ENCODE data around the gene TXNDC15.
A peak's percentile ranks its signal among the peaks of the same experiment; 100 is the strongest.
"Not testable (repeated sequence)": the region's sequence is repeated elsewhere in the genome, so short reads cannot be mapped to it uniquely, and the experiment has no call there.

TXNDC15 gene

GRCh38 chr5:134851307-134851923, 22.8 kb upstream of the TXNDC15 start:
- H3K27ac ChIP-seq = peak overlapping the region; percentile 37
- ChIA-PET POLR2A (ENCODE audit: low non-redundant PET) (interaction anchor here (0.6 kb wide), 2 partner anchors 16 to 203 kb away, joined by 4 to 7 read pairs; no protein-coding TSS in a partner anchor), CTCF (interaction anchor here (0.5 to 1.1 kb wide), 8 partner anchors 8 to 311 kb away, joined by 3 to 4 read pairs (median 3); partner anchors contain the start of gene PCBD2)
- DNase-seq (ENCODE audit: low spot score) = peak; percentile 49
- peak; percentile 83 for TF ChIP-seq CTCF (conservative IDR thresholded peaks at IDR 0.05; ENCODE audit: low read depth)

- POLR2A ChIA-PET (ENCODE audit: low non-redundant PET); H3K27ac ChIP-seq; DNase-seq (ENCODE audit: low spot score); CTCF ChIA-PET: not testable (repeated sequence)
Observed at GRCh38 chr5:134856465-134856864, 17.7 kb upstream of the TXNDC15 start.

GRCh38 chr5:134857401-134857800, 16.8 kb upstream of the TXNDC15 start:
- POLR2A ChIA-PET (ENCODE audit: low non-redundant PET) = no interaction called here
- no peak for TF ChIP-seq CTCF (conservative IDR thresholded peaks at IDR 0.05; ENCODE audit: low read depth)
- no peak for DNase-seq (ENCODE audit: low spot score)
- H3K27ac ChIP-seq = no peak overlapping the region
- CTCF ChIA-PET = interaction anchor here (0.6 kb wide), 1 partner anchor 9 kb away, joined by 3 read pairs; no protein-coding TSS in a partner anchor

GRCh38 chr5:134864707-134865106, 9.5 kb upstream of the TXNDC15 start:
- H3K27ac ChIP-seq = no peak overlapping the region
- no peak for TF ChIP-seq CTCF (conservative IDR thresholded peaks at IDR 0.05; ENCODE audit: low read depth)
- POLR2A ChIA-PET (ENCODE audit: low non-redundant PET) = no interaction called here
- no peak for DNase-seq (ENCODE audit: low spot score)
- CTCF ChIA-PET = interaction anchor here (0.6 to 1.2 kb wide), 3 partner anchors 16 to 40 kb away, joined by 3 to 5 read pairs (median 4); partner anchors contain the start of gene PCBD2

GRCh38 chr5:134873494-134873893, 677 bp upstream of the TXNDC15 start:
- H3K27ac ChIP-seq = peak overlapping the region; percentile 94
- ChIA-PET CTCF (interaction anchor here (0.7 to 0.9 kb wide), 2 partner anchors 318 to 531 kb away, joined by 4 to 5 read pairs; no protein-coding TSS in a partner anchor), POLR2A (ENCODE audit: low non-redundant PET) (interaction anchor here (0.5 to 1.0 kb wide), 3 partner anchors 28 to 187 kb away, joined by 3 read pairs; partner anchors contain the start of gene C5orf24)
- no peak for DNase-seq (ENCODE audit: low spot score)
- no peak for TF ChIP-seq CTCF (conservative IDR thresholded peaks at IDR 0.05; ENCODE audit: low read depth)

- POLR2A ChIA-PET (ENCODE audit: low non-redundant PET) = no interaction called here
- no peak for TF ChIP-seq CTCF (conservative IDR thresholded peaks at IDR 0.05; ENCODE audit: low read depth)
- H3K27ac ChIP-seq = peak overlapping the region; percentile 94
- peak; percentile 90 for DNase-seq (ENCODE audit: low spot score)
- CTCF ChIA-PET = interaction anchor here (0.8 kb wide), 1 partner anchor 27 kb away, joined by 5 read pairs; no protein-coding TSS in a partner anchor
Observed at GRCh38 chr5:134874831-134875655, 872 bp downstream of the TXNDC15 start.

Measured in RWPE1 (cell line).